Left lung (tissue), 10 donors: ENCODE data around the gene TTC31. TPM values are rescaled to one million over a fixed set of nuclear protein-coding genes. Genes with fewer than 3 reads are reported as not detected.
A peak's percentile ranks its signal among the peaks of the same experiment; 100 is the strongest.

Experiments used
- ATAC-seq: fragments of 200-7000 bp; cut with Tn5 transposase; one replicate; pipeline ENCODE4 v1.9.1; 2020; ENCODE audit warnings: moderate library complexity
- DNase-seq, 4 donors: peaks; one replicate each; pipeline ENCODE4 v3.0.0-alpha.2; 2013 to 2020
- H3K27ac ChIP-seq, 2 donors: fragments of 200-600 bp; sonication (generic) in 1 of 2; one replicate each; pipeline versions ENCODE4 v1.5.0 to v1.8.0; 2020 to 2021
- H3K27me3 ChIP-seq, 2 donors: fragments of 200-600 bp; sonication (generic) in 1 of 2; one replicate each; pipeline versions ENCODE4 v1.5.0 to v1.8.0; 2020 to 2021
- H3K36me3 ChIP-seq, 2 donors: fragments of 200-600 bp; sonication (generic) in 1 of 2; one replicate each; pipeline versions ENCODE4 v1.5.0 to v1.8.0; 2020 to 2021
- H3K4me1 ChIP-seq, 2 donors: fragments of 200-600 bp; one replicate each; pipeline ENCODE4 v1.8.0; 2021
- H3K4me3 ChIP-seq, 2 donors: fragments of 200-600 bp; sonication (generic) in 1 of 2; one replicate each; pipeline versions ENCODE4 v1.5.0 to v1.8.0; 2020 to 2021; ENCODE audit warnings: mild to moderate bottlenecking in 1 of 2
- H3K9me3 ChIP-seq, 2 donors: fragments of 200-600 bp; sonication (generic) in 1 of 2; one replicate each; pipeline versions ENCODE4 v1.5.0 to v1.8.0; 2020 to 2021
- intact Hi-C, 2 donors: fragments of 100-400 bp; cut with DNase I; formaldehyde crosslinking; loops; one replicate each; pipeline versions ENCODE4 v1.11.2 to v1.14.2; 2022
- polyA plus RNA-seq, 6 donors: library from polyadenylated mRNA; unstranded; fragments of 120-200 nt; gene quantifications; one replicate each; pipeline ENCODE4 v1.2.1, GENCODE V29; 2013; ENCODE audit not compliant: insufficient read length in 6 of 6
- total RNA-seq, 2 donors: library from RNA; stranded (reverse); fragmentation: NEBNext Ultra II Directional; extraction: Animal tissue kit (Norgen Biotek cat#: 25700); gene quantifications; one replicate each; pipeline ENCODE4 v1.2.1, GENCODE V29; 2021
- TF ChIP-seq, protein P1 (sequence below), 2 donors: fragments of 200-600 bp; sonication (generic) in 1 of 2; IDR thresholded peaks; one replicate each; pipeline versions ENCODE4 v1.5.0 to v1.8.0; 2021; ENCODE audit warnings: antibody characterized with exemption in 2 of 2
- donor health status: DM: no; HTN: yes; CAD: no.
- donor health status: DM: no; HTN: no; CAD: no.

The TTC31 gene
- total and polyA plus RNA-seq, 8 donors, result 22.1 to 38.4 (median 33.5) TPM

GRCh38 chr2:74472086-74472944, 10.6 kb upstream of the TTC31 start, which contains the start of gene MRPL53:
MRPL53 (minus strand) TSS chr2:74472680; CDS start chr2:74472660, 20 bp downstream.
- Histone ChIP-seq H3K27ac (peak within 1 kb of the TSS; percentile 93 to 94), H3K36me3 (peaks cover 0 to 18% of the 10 kb centered on the region in 2 donors), H3K9me3 (no peaks in the 10 kb centered on the region), H3K27me3 (no peaks in the 10 kb centered on the region), H3K4me1 (peaks cover 15 to 31% of the 10 kb centered on the region in 2 donors), H3K4me3 (peak within 1 kb of the TSS; percentile 70 to 77)
- ATAC-seq, result peak; percentile 95
- TF ChIP-seq, protein P1, sequence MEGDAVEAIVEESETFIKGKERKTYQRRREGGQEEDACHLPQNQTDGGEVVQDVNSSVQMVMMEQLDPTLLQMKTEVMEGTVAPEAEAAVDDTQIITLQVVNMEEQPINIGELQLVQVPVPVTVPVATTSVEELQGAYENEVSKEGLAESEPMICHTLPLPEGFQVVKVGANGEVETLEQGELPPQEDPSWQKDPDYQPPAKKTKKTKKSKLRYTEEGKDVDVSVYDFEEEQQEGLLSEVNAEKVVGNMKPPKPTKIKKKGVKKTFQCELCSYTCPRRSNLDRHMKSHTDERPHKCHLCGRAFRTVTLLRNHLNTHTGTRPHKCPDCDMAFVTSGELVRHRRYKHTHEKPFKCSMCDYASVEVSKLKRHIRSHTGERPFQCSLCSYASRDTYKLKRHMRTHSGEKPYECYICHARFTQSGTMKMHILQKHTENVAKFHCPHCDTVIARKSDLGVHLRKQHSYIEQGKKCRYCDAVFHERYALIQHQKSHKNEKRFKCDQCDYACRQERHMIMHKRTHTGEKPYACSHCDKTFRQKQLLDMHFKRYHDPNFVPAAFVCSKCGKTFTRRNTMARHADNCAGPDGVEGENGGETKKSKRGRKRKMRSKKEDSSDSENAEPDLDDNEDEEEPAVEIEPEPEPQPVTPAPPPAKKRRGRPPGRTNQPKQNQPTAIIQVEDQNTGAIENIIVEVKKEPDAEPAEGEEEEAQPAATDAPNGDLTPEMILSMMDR (IDR thresholded peaks at IDR 0.05), result no peak
- intact Hi-C loops, result no loop called here
- peak; percentile 94 to 96 (median 96) for DNase-seq

DNA sequence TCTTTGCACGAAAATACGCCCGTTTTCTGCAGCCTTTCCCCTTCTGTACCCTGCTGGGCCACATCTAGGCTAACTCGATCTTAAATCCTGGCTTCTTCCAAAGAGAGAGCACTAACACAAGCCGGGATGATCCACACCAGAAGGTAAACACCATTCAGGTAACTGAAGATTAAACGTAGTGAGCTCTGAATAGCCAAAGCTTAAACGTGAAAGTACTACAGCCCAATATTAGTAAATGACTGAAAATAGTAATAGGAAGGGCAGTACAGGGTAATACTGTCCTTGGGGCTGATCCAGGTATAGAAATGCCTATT, 10.0 kb upstream of the TTC31 start:
- Histone ChIP-seq H3K4me3 (peak overlapping the region; percentile 70 to 77), H3K4me1 (peaks cover 15 to 34% of the 10 kb centered on the region in 2 donors), H3K36me3 (peaks cover 0 to 18% of the 10 kb centered on the region in 2 donors), H3K27me3 (no peaks in the 10 kb centered on the region), H3K27ac (peak overlapping the region; percentile 93 to 94), H3K9me3 (no peaks in the 10 kb centered on the region)
- ATAC-seq (peak; percentile 4), DNase-seq (no peak)
- intact Hi-C loops, result no loop called here
- TF ChIP-seq, protein P1 (IDR thresholded peaks at IDR 0.05), result no peak

GRCh38 chr2:74474481-74474880, 8.4 kb upstream of the TTC31 start:
- DNase-seq, result peak in 1 of 4 donors; percentile 39
- TF ChIP-seq, protein P1 (IDR thresholded peaks at IDR 0.05), result no peak
- Histone ChIP-seq H3K27me3 (no peaks in the 10 kb centered on the region), H3K36me3 (peaks cover 0 to 28% of the 10 kb centered on the region in 2 donors), H3K4me3 (no peak overlapping the region), H3K27ac (no peak overlapping the region), H3K9me3 (no peaks in the 10 kb centered on the region), H3K4me1 (peaks cover 15 to 37% of the 10 kb centered on the region in 2 donors)
- no peak for ATAC-seq
- intact Hi-C loops, result no loop called here

GRCh38 chr2:74474899-74475298, 8.0 kb upstream of the TTC31 start:
- no peak overlapping the region for H3K4me3 ChIP-seq
- peak in 1 of 4 donors; percentile 39 for DNase-seq
- no peak for ATAC-seq
- H3K27me3 ChIP-seq, result no peaks in the 10 kb centered on the region
- H3K9me3 ChIP-seq, result no peaks in the 10 kb centered on the region
- H3K27ac ChIP-seq, result no peak overlapping the region
- peaks cover 0 to 31% of the 10 kb centered on the region in 2 donors for H3K36me3 ChIP-seq
- TF ChIP-seq, protein P1 (IDR thresholded peaks at IDR 0.05), result no peak
- intact Hi-C loops, result no loop called here
- peaks cover 15 to 40% of the 10 kb centered on the region in 2 donors for H3K4me1 ChIP-seq

DNA sequence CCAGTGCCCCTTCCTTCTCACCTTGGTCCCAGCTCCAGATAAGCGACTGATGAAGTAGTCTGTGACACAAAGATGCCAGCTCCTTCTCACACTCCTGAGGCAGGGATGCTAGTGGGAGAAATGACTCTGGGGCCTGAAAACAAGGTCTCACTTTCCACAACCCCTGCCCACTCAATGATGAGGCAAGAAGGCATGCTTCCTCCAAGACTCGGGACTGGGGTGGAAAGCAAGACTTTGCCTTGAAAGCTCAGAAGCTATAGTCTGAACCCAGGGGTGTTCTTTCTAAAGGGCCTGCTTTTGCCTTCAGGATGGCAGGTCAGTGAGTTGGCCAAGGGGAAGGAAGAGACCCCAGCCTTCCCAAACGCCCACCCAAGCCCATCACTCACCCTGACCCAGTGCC, 1.4 kb upstream of the TTC31 start:
- no peaks in the 10 kb centered on the region for H3K9me3 ChIP-seq
- H3K27me3 ChIP-seq, result no peaks in the 10 kb centered on the region
- DNase-seq (no peak), ATAC-seq (no peak)
- peaks cover 0 to 22% of the 10 kb centered on the region in 2 donors for H3K36me3 ChIP-seq
- peaks cover 26 to 55% of the 10 kb centered on the region in 2 donors for H3K4me1 ChIP-seq
- intact Hi-C loops, result loop anchor here in 1 of 2 donors (5.0 kb wide), 1 partner anchor 106 kb away; no protein-coding TSS in a partner anchor
- peak overlapping the region; percentile 84 to 96 for H3K4me3 ChIP-seq
- TF ChIP-seq, protein P1 (IDR thresholded peaks at IDR 0.05), result no peak
- H3K27ac ChIP-seq, result no peak overlapping the region
